GM12878 (cell line): ENCODE data around the gene BRD3. TPM values are rescaled to one million over a fixed set of nuclear protein-coding genes. Genes with fewer than 3 reads are reported as not detected.

Experiments
- ATAC-seq: fragments of 200-7000 bp; cut with Tn5 transposase; 3 replicates; pipeline ENCODE4 v1.9.1; 2020; ENCODE audit warnings: mild to moderate bottlenecking, moderate library complexity
- BruUV-seq: library from RNA; stranded (reverse); fragments of 400-500 nt; replicated peaks from 2 replicates; lab custom pipeline; 2021; lab: Mats Ljungman, UMichigan
- CTCF ChIA-PET: fragments of 300-600 bp; sonication (Branson Sonifier 250); formaldehyde crosslinking; extraction: SDS; loops from one replicate; lab custom pipeline; 2021; ENCODE audit warnings: inconsistent platforms; lab: Yijun Ruan, JAX
- POLR2A ChIA-PET: fragments of 350-600 bp; formaldehyde crosslinking; extraction: SDS; loops from one replicate; lab custom pipeline; 2021; ENCODE audit warnings: inconsistent platforms; lab: Charles Lee
- RAD21 ChIA-PET: fragments of 300-600 bp; sonication (Branson Sonifier 250); formaldehyde crosslinking; loops from one replicate; lab custom pipeline; 2023; ENCODE audit warnings: antibody characterized with exemption; ENCODE audit not compliant: unreplicated experiment; lab: Charles Lee
- SMC1A ChIA-PET: fragments of 300-600 bp; sonication (Branson Sonifier 250); formaldehyde crosslinking; loops from one replicate; lab custom pipeline; 2023; ENCODE audit not compliant: unreplicated experiment, uncharacterized antibody; lab: Charles Lee
- DNase-seq: peaks from one replicate; pipeline ENCODE4 v3.0.0-alpha.2; 2011; ENCODE audit warnings: low read depth, low spot score
- FAIRE-seq: peaks from 3 replicates; lab custom pipeline; 2011; peaks lifted over from hg19 to GRCh38; lab: Jason Lieb, UNC
- H2AFZ ChIP-seq: 2 replicates; pipeline ENCODE4 v1.6.0; 2011; ENCODE audit warnings: low read depth, low read length, control low read depth; ENCODE audit not compliant: control insufficient read depth
- H3K27ac ChIP-seq: 2 replicates; pipeline ENCODE4 v1.5.1; 2011; ENCODE audit warnings: control low read depth; ENCODE audit not compliant: control insufficient read depth, insufficient read depth
- H3K27me3 ChIP-seq, 2 experiments: replicated peaks in 1 of 2; 2 replicates each; pipeline versions ENCODE4 v1.6.0 to v1.6.1; 2011; ENCODE audit warnings: low read length in 1 of 2; ENCODE audit not compliant: control insufficient read depth in 2 of 2, insufficient read depth in 2 of 2
- H3K36me3 ChIP-seq, 2 experiments: 2 replicates each; pipeline ENCODE4 v1.5.1; 2011; ENCODE audit warnings: low read length in 1 of 2; ENCODE audit not compliant: control insufficient read depth in 2 of 2, insufficient read depth in 2 of 2
- H3K4me1 ChIP-seq: 2 replicates; pipeline ENCODE4 v1.6.1; 2011; ENCODE audit warnings: mild to moderate bottlenecking, low read length, moderate library complexity, mixed read lengths; ENCODE audit not compliant: control insufficient read depth, insufficient read depth
- H3K4me2 ChIP-seq: 2 replicates; pipeline ENCODE4 v1.6.0; 2011; ENCODE audit warnings: control low read depth; ENCODE audit not compliant: control insufficient read depth, insufficient read depth
- H3K4me3 ChIP-seq: fragments of 200-600 bp; sonication (generic); 2 replicates; pipeline ENCODE4 v1.5.1; 2016
- H3K79me2 ChIP-seq: 2 replicates; pipeline ENCODE4 v1.6.0; 2011; ENCODE audit warnings: low read length; ENCODE audit not compliant: control insufficient read depth, insufficient read depth
- H3K9ac ChIP-seq: 2 replicates; pipeline ENCODE4 v1.8.0; 2011; ENCODE audit warnings: low read length, control low read depth, mixed read lengths; ENCODE audit not compliant: control insufficient read depth, insufficient read depth
- H3K9me3 ChIP-seq: replicated peaks from 3 replicates; pipeline ENCODE4 v1.5.1; 2011; ENCODE audit warnings: mild to moderate bottlenecking, low read length; ENCODE audit not compliant: control insufficient read depth, insufficient read depth
- H4K20me1 ChIP-seq: 2 replicates; pipeline ENCODE4 v1.6.0; 2011; ENCODE audit not compliant: control insufficient read depth, insufficient read depth
- CHD4 ChIP-seq: fragments of 200-600 bp; sonication (generic); IDR thresholded peaks from 2 replicates; pipeline ENCODE4 v1.6.1; 2016; ENCODE audit warnings: mild to moderate bottlenecking
- CREM ChIP-seq: IDR thresholded peaks from 2 replicates; pipeline ENCODE4 v1.6.1; 2014; ENCODE audit warnings: antibody characterized with exemption, low read depth
- EP300 ChIP-seq, 2 experiments: fragments of 150-350 bp in 1 of 2; IDR thresholded peaks; 2 replicates each; pipeline ENCODE4 v1.6.1; 2011 to 2012; ENCODE audit warnings: low read depth in 2 of 2, low read length in 2 of 2, borderline replicate concordance in 1 of 2, improper control_type of control experiment in 1 of 2, inconsistent platforms in 1 of 2; ENCODE audit not compliant: control insufficient read depth in 1 of 2
- HSF1 ChIP-seq: fragments of 150-350 bp; IDR thresholded peaks from 2 replicates; pipeline ENCODE4 v1.6.1; 2014; ENCODE audit warnings: mild to moderate bottlenecking, low read depth, low read length
- IRF4 ChIP-seq: IDR thresholded peaks from 2 replicates; pipeline ENCODE4 v1.6.1; 2011; ENCODE audit warnings: low read depth, low read length
- JUNB ChIP-seq: IDR thresholded peaks from 2 replicates; pipeline ENCODE4 v1.6.1; 2016; ENCODE audit warnings: antibody characterized with exemption, mild to moderate bottlenecking
- KDM1A ChIP-seq: fragments of 200-600 bp; sonication (generic); IDR thresholded peaks from 2 replicates; pipeline ENCODE4 v1.6.1; 2016; ENCODE audit warnings: borderline replicate concordance
- NFIC ChIP-seq: IDR thresholded peaks from 2 replicates; pipeline ENCODE4 v1.6.1; 2012; ENCODE audit warnings: low read depth, mild to moderate bottlenecking, inconsistent platforms, low read length, moderate library complexity
- NFYB ChIP-seq: IDR thresholded peaks from 2 replicates; pipeline ENCODE4 v1.6.1; 2011; ENCODE audit warnings: low read depth, mild to moderate bottlenecking, low read length, improper control_type of control experiment, moderate library complexity; ENCODE audit not compliant: insufficient read depth
- RB1 ChIP-seq: fragments of 450-650 bp; formaldehyde crosslinking; IDR thresholded peaks from 2 replicates; pipeline ENCODE4 v1.6.1; 2017; ENCODE audit warnings: mild to moderate bottlenecking, borderline replicate concordance
- SMC3 ChIP-seq: IDR thresholded peaks from 2 replicates; pipeline ENCODE4 v1.6.1; 2011; ENCODE audit warnings: low read length, improper control_type of control experiment, borderline replicate concordance
- SREBF2 ChIP-seq: IDR thresholded peaks from 2 replicates; pipeline ENCODE4 v1.6.1; 2012; ENCODE audit warnings: mild to moderate bottlenecking, low read length
- TCF3 ChIP-seq: IDR thresholded peaks from 2 replicates; pipeline ENCODE4 v1.6.1; 2012; ENCODE audit warnings: low read depth, mild to moderate bottlenecking, low read length, borderline replicate concordance; ENCODE audit not compliant: insufficient read depth
- ZNF274 ChIP-seq: IDR thresholded peaks from one replicate; pipeline ENCODE4 v1.8.0; 2011; ENCODE audit not compliant: insufficient read length, insufficient read depth
- WGBS: methylation state at CpG from one replicate; pipeline ENCODE4 v1.1.6; 2016; ENCODE audit warnings: low lambda C conversion rate; ENCODE audit not compliant: insufficient replicate concordance, insufficient coverage; ENCODE audit errors: missing lambda C conversion rate; 5-methylcytosine and 5-hydroxymethylcytosine counted together
- in situ Hi-C: fragments of 300-500 bp; cut with MboI; formaldehyde crosslinking; loops from 9 replicates; pipeline ENCODE4 v1.14.3; 2018; ENCODE audit warnings: mixed read lengths
- intact Hi-C: fragments of 100-400 bp; cut with micrococcal nuclease; formaldehyde crosslinking; loops from one replicate; pipeline ENCODE4 v1.14.2; 2022; ENCODE audit not compliant: unreplicated experiment
- polyA plus RNA-seq, 11 experiments: library from polyadenylated mRNA; depleted of rRNA in 4 of 11; unstranded in 6 of 11; stranded (reverse) in 5 of 11; fragments of >200 nt; fragmentation: Nextera tagmentation in 4 of 11; fragmentation: Illumina TruSeq in 1 of 11; extraction: Ambion mirVana in 4 of 11; extraction: Trizol in 1 of 11; gene quantifications; 1 replicate in 1 of 11; 2 replicates in 10 of 11; pipeline versions ENCODE4 v1.2.1 to v1.2.3, GENCODE V29; 2011 to 2016; ENCODE audit warnings: inconsistent platforms in 2 of 11, missing spikeins in 2 of 11, low read depth in 1 of 11
- total RNA-seq, 4 experiments: library from RNA; depleted of rRNA in 3 of 4; stranded (reverse); fragments of >200 nt in 3 of 4; fragmentation: Illumina TruSeq in 1 of 4; extraction: Trizol in 1 of 4; gene quantifications; 2 replicates each; pipeline versions ENCODE4 v1.2.1 to v1.2.3, GENCODE V29; 2013 to 2021
- TF ChIP-seq, protein P1 (sequence below): fragments of 450-650 bp; IDR thresholded peaks from 2 replicates; pipeline ENCODE4 v1.6.1; 2017; ENCODE audit warnings: mild to moderate bottlenecking, low read depth, inconsistent platforms; ENCODE audit not compliant: poor library complexity, severe bottlenecking

BRD3 gene
- total and polyA plus RNA-seq, 10 of the 15 experiments (the other 5 are each of a cell fraction or from before 2014, with no cell fraction given): 0.53 to 20.8 (median 4.8) TPM

GRCh38 chr9:134002796-134003195 is 65.0 kb downstream of the BRD3 start:
- POLR2A ChIA-PET: no interaction called here
- in situ Hi-C loops (loop anchor here (25.0 kb wide), 1 partner anchor 465 kb away; the partner anchor contains the start of gene ADAMTSL2), intact Hi-C loops (no loop called here)
- FAIRE-seq: no peak
- no peaks in the 10 kb centered on the region for H3K36me3 ChIP-seq
- H3K4me3 ChIP-seq: no peak overlapping the region
- ATAC-seq: no peak
- no peak overlapping the region for H2AFZ ChIP-seq
- no peak for DNase-seq
- no peak for TF ChIP-seq SMC3
- TF ChIP-seq KDM1A: no peak
- no peak for TF ChIP-seq NFYB
- TF ChIP-seq CHD4: no peak
- TF ChIP-seq IRF4: no peak
- no peak for TF ChIP-seq TCF3
- no peak for TF ChIP-seq EP300 (IDR thresholded peaks at IDR 0.05; ENCODE audit: borderline replicate concordance in 1 of 2, control insufficient read depth in 1 of 2, low read depth in 2 of 2, low read length in 2 of 2)
- no peak for TF ChIP-seq HSF1
- TF ChIP-seq JUNB: no peak
- TF ChIP-seq NFIC: no peak
- no peak for TF ChIP-seq CREM
- TF ChIP-seq RB1: no peak
- TF ChIP-seq, protein P1, sequence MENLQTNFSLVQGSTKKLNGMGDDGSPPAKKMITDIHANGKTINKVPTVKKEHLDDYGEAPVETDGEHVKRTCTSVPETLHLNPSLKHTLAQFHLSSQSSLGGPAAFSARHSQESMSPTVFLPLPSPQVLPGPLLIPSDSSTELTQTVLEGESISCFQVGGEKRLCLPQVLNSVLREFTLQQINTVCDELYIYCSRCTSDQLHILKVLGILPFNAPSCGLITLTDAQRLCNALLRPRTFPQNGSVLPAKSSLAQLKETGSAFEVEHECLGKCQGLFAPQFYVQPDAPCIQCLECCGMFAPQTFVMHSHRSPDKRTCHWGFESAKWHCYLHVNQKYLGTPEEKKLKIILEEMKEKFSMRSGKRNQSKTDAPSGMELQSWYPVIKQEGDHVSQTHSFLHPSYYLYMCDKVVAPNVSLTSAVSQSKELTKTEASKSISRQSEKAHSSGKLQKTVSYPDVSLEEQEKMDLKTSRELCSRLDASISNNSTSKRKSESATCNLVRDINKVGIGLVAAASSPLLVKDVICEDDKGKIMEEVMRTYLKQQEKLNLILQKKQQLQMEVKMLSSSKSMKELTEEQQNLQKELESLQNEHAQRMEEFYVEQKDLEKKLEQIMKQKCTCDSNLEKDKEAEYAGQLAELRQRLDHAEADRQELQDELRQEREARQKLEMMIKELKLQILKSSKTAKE: no peak
- TF ChIP-seq ZNF274: no peak
- no peak for TF ChIP-seq SREBF2
- 44% methylated on average over 2 of the region's 2 CpGs for WGBS
- RAD21 ChIA-PET: no interaction called here
- CTCF ChIA-PET: no interaction called here
- no peak overlapping the region for H3K9ac ChIP-seq
- no TSS peak for BruUV-seq
- H3K9me3 ChIP-seq: no peaks in the 10 kb centered on the region
- no peak overlapping the region for H3K27ac ChIP-seq
- no peaks in the 10 kb centered on the region for H4K20me1 ChIP-seq
- SMC1A ChIA-PET: no interaction called here
- no peaks in the 10 kb centered on the region; a peak in 2 of 4 replicates for H3K27me3 ChIP-seq
- no peaks in the 10 kb centered on the region for H3K4me1 ChIP-seq
- no peak overlapping the region for H3K4me2 ChIP-seq
- H3K79me2 ChIP-seq: no peaks in the 10 kb centered on the region
